ENCODE data around the gene SMAD4.
"Not testable (repeated sequence)": the region's sequence is repeated elsewhere in the genome, so short reads cannot be mapped to it uniquely, and the experiment has no call there.

SMAD4 gene

DNA sequence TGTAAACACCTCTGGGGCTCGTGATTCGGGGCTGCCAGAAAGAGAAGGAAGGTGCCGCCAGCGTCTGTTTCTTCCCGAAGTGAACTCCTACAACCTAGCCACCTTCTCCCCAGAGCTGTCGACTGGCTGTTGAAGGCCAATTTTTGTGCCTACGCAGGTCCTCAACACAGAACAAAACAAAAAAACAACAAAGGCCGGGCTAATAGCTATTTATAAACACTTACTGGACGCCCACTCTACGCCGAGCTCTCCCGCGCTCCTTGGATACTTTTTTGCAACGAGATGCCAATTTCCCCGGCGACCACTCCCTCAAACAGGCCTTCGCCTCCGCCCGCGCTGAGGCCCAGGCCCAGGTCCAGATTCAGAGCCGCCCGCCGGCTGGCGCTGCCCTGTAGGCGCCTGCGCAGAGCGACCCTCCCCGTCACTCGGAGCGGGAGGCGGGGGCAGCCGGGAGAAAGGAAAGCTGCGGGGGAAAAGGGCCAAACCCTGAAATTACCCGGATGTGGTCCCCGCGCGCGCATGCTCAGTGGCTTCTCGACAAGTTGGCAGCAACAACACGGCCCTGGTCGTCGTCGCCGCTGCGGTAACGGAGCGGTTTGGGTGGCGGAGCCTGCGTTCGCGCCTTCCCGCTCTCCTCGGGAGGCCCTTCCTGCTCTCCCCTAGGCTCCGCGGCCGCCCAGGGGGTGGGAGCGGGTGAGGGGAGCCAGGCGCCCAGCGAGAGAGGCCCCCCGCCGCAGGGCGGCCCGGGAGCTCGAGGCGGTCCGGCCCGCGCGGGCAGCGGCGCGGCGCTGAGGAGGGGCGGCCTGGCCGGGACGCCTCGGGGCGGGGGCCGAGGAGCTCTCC is at the start of gene SMAD4:
TSS of gene SMAD4 (plus strand) at position 520 of the 843 bp plus-strand sequence. CDS start 16,834 bp downstream, outside the sequence.
- peak; percentile 73 to 94 for DNase-seq (ENCODE audit: low read depth in 1 of 2, low spot score in 1 of 2)
- no peak for TF ChIP-seq JUND (IDR thresholded peaks at IDR 0.05; ENCODE audit: low read depth)
- in situ Hi-C loops (cut with HindIII; ENCODE audit: low pct_unique_long_range_greater_than_20kb, low sequenced_read_pairs): no loop called here

DNA sequence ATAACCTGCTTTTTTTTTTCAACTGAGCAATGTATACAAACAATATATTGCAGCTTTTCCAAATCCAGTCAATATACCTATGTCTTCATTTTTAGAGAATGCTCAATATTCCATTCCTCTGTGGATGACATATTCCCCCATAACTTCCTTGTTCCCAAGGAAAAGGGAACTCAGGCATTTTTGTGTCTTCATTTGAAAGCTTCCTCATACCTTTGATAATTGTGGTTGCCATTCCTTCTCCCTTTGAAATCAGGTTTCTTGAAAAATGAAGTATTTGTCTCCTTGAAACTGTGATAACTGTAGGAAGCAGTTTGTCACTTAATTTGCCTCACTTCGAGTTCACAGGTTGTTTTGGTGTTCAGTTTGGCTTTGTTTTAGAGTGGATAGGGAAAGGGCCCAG is 48.6 kb upstream of the SMAD4 start:
- in situ Hi-C loops (cut with HindIII; ENCODE audit: low pct_unique_long_range_greater_than_20kb, low sequenced_read_pairs): no loop called here
- TF ChIP-seq JUND (IDR thresholded peaks at IDR 0.05; ENCODE audit: low read depth): no peak
- peak in 1 of 2 experiments; percentile 14 for DNase-seq (ENCODE audit: low read depth in 1 of 2, low spot score in 1 of 2)

DNA sequence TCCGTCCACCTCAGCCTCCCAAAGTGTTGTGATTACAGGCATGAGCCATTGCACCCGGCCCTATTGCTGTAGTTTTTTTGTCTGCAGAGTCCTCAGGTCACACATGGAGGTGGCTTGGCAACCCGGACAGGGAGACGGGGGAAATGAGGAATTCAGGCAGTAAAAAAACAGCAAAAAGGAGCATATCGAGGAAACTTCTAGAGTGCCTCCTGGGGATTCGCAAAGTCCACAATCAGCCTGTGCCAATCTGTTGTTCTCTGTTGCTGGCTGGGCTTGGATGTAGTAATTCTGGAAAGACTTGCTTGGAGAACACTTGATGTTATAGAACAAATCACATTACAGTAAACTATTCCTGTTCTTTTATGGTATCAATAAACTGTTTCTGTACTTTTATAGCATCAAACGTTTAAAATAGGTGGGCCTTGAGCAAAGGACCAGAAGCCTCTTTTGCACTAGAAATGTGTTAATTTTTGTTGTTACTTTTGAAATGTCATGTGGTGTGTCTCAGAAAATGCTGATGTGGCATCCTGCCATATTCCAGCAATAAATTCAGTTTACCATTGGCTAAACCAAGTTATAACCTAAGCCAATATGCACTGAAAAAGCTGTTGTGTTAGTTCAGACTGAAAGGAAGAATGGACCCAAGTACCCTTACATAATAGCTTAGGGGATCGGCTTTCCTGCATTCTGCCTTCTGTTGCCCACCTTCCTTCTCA is 47.8 kb upstream of the SMAD4 start:
- DNase-seq (ENCODE audit: low read depth in 1 of 2, low spot score in 1 of 2): peak in 1 of 2 experiments; percentile 61
- no peak for TF ChIP-seq JUND (IDR thresholded peaks at IDR 0.05; ENCODE audit: low read depth)
- in situ Hi-C loops (cut with HindIII; ENCODE audit: low pct_unique_long_range_greater_than_20kb, low sequenced_read_pairs): no loop called here

DNA sequence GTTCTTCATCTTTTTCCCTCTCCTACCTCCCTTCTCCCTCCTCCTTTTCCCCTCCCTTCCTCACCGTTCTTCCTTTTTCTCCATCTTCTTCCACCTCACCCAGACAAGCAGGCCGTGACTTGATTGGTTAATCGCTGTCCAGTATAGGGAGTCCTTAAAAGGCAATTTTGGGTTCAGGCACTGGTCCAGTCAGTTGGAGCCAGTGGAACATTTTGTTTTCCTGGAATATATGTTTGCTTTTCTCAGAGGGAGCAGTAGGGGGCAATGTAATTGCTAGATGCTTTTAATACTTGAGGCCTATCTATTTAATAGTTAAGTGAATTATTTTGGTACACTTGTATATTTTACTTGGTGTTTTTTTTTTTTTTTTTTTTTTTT is 47.2 kb upstream of the SMAD4 start:
- TF ChIP-seq JUND (IDR thresholded peaks at IDR 0.05; ENCODE audit: low read depth): no peak
- in situ Hi-C loops (cut with HindIII; ENCODE audit: low pct_unique_long_range_greater_than_20kb, low sequenced_read_pairs): no loop called here
- no peak for DNase-seq (ENCODE audit: low read depth in 1 of 2, low spot score in 1 of 2)

DNA sequence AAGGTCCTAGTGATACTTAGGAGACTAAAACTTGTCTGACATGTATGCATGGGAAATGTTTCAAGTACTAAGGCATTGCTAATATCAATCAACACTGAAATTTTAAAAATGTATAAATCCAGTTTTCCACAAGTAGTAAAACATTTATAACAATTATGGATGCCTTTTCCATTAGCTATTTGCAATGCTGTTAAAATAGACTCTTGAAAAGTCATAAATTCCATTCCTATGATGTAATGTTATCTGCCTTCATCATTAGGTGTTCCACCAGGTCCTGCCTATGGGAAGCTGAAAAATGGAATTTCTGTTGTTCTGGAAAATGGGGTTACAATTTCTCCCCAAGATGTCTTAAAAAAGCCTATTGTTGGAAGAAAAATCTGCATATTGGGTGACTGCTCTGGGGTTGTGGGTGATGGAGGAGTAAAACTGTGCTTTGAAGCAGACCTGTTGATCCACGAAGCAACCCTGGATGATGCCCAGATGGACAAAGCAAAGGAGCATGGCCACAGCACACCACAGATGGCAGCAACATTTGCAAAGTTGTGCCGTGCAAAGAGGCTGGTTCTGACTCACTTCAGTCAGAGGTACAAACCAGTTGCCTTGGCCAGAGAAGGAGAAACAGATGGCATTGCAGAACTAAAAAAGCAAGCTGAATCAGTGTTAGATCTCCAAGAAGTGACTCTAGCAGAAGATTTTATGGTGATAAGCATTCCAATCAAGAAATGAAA is 43.5 kb upstream of the SMAD4 start:
- in situ Hi-C loops (cut with HindIII; ENCODE audit: low pct_unique_long_range_greater_than_20kb, low sequenced_read_pairs): no loop called here
- no peak for DNase-seq (ENCODE audit: low read depth in 1 of 2, low spot score in 1 of 2)
- no peak for TF ChIP-seq JUND (IDR thresholded peaks at IDR 0.05; ENCODE audit: low read depth)

DNA sequence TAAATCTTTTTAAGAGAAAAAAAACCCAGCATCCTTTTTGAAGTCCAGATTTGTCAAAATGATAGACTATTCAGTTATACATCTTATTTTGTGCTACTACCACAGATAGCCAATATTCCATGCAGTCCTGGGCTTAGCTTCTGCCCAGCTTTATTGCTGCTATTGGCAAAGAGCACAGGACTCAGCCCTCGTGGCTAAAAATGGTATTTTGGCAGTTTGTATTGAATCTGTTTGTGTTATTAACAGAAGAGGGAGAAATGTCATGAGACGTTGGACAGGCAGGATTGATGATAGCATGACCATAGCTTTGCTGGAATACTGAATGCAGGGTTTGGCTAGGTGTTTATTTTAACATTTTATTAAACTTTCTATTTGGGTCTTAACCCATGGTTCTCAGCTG is 42.8 kb upstream of the SMAD4 start:
- no peak for DNase-seq (ENCODE audit: low read depth in 1 of 2, low spot score in 1 of 2)
- in situ Hi-C loops (cut with HindIII; ENCODE audit: low pct_unique_long_range_greater_than_20kb, low sequenced_read_pairs): no loop called here
- no peak for TF ChIP-seq JUND (IDR thresholded peaks at IDR 0.05; ENCODE audit: low read depth)

DNA sequence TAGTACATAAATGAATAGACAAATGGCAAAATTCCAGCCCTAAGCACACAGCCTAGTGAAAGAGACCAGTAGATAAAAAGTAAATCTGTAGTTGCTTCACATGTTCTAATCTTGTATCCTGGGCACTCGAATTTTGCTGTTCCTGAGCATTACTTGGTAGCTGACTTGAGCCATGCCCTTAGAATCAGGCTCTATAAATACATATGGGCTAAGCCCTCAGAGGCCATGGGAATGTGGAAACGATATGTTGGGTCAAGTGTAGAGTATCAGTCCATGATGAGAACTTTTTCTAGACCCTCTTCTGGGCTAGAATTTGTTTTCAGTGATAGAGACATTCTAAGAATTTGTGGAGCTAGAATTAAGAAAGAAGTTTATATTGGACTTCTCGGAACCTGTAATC is 40.3 kb upstream of the SMAD4 start:
- DNase-seq (ENCODE audit: low read depth in 1 of 2, low spot score in 1 of 2): no peak
- in situ Hi-C loops (cut with HindIII; ENCODE audit: low pct_unique_long_range_greater_than_20kb, low sequenced_read_pairs): no loop called here
- TF ChIP-seq JUND (IDR thresholded peaks at IDR 0.05; ENCODE audit: low read depth): no peak

DNA sequence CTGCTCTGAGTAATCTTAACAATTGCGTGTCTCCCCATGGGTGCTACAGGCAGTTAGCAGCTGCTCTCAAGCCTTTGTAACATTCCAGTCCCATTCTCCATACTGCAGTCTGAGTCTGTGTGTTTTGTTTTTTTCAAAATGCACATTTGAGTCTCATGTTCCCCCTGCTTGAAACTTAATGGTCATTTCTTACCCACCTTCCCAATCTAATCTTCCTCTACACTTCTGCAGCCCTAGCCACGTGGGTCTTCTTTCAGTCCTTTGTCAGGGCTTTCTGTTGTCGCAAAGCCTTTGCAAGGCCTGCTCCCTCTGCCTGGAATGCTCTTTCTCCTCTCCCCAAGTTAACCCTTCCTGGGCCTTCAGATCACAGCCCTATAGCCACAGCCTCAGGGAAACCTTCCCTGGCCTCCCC is 37.7 kb upstream of the SMAD4 start:
- TF ChIP-seq JUND (IDR thresholded peaks at IDR 0.05; ENCODE audit: low read depth): no peak
- no peak for DNase-seq (ENCODE audit: low read depth in 1 of 2, low spot score in 1 of 2)
- in situ Hi-C loops (cut with HindIII; ENCODE audit: low pct_unique_long_range_greater_than_20kb, low sequenced_read_pairs): no loop called here

DNA sequence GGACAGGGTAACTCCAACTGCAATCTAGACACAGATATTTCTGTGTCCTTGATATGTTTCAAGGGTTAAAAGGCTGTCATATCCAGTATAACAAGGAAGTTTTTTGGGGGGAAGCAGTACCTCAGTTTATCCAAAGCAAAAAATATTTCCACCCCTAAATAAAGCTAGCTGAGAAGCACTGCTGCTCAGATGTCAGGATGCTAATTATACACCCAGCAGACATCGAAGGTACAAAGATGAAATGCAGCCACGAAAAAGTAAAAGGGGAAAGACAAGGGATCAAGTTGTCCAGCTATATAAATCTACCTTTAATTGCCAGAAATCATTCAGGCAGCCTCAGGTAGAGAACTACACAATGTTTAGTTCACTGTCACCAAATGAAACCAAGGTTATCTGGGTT is 36.0 kb upstream of the SMAD4 start:
- no peak for DNase-seq (ENCODE audit: low read depth in 1 of 2, low spot score in 1 of 2)
- in situ Hi-C loops (cut with HindIII; ENCODE audit: low pct_unique_long_range_greater_than_20kb, low sequenced_read_pairs): no loop called here
- TF ChIP-seq JUND (IDR thresholded peaks at IDR 0.05; ENCODE audit: low read depth): no peak

DNA sequence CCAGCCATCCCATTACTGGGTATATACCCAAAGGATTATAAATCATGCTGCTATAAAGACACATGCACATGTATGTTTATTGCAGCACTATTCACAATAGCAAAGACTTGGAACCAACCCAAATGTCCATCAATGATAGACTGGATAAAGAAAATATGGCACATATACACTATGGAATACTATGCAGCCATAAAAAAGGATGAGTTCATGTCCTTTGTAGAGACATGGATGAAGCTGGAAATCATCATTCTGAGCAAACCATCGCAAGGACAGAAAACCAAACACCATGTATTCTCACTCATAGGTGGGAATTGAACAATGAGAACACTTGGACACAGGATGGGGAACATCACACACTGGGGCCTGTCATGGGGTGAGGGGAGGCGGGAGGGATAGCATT is 26.8 kb upstream of the SMAD4 start:
- in situ Hi-C loops (cut with HindIII; ENCODE audit: low pct_unique_long_range_greater_than_20kb, low sequenced_read_pairs); DNase-seq (ENCODE audit: low read depth in 1 of 2, low spot score in 1 of 2): not testable (repeated sequence)

DNA sequence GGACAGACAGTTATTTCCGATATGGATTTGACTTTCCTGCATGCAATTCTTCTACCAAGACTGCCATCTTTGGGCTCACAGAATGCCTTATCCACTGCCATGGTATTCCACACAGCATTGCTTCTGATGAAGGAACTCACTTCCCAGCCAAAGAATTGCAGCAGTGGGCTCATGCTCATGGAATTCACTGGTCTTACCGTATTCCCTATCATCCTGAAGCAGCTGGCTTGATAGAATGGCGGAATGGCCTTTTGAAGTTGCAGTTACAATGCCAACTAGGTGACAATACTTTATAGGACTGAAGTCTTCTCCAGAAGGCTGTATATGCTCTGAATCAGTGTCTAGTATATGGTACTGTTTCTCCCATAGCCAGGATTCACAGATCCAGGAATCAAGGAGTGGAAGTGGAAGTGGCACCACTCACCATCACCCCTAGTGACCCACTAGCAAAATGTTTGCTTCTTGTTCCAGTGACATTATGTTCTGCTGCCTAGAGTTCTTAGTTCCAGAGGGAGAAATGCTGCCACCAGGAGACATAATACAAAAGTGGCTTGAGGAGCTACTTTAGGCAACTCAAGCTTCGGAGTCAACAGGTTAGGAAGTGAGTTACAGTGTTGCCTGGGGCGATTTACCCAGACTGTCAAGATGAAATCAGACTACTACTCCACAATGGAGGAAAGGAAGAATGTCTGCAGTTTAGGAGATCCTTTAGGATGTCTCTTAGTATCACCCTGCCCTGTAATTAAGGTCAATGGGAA is 23.8 kb upstream of the SMAD4 start:
- in situ Hi-C loops (cut with HindIII; ENCODE audit: low pct_unique_long_range_greater_than_20kb, low sequenced_read_pairs): no loop called here
- peak in 1 of 2 experiments; percentile 72 for DNase-seq (ENCODE audit: low read depth in 1 of 2, low spot score in 1 of 2)
- no peak for TF ChIP-seq JUND (IDR thresholded peaks at IDR 0.05; ENCODE audit: low read depth)

Measured in T47D (cell line).